Measurements from ENCODE around the gene LRRC23. TPM values are rescaled to one million over a fixed set of nuclear protein-coding genes. Genes with fewer than 3 reads are reported as not detected.

Gene LRRC23
- total RNA-seq, 4 donors from 2014 or later = 3.9 to 7.9 (median 6.2) TPM

GRCh38 chr12:6921539-6921938, 16.9 kb downstream of the LRRC23 start:
- TF ChIP-seq, protein P1, sequence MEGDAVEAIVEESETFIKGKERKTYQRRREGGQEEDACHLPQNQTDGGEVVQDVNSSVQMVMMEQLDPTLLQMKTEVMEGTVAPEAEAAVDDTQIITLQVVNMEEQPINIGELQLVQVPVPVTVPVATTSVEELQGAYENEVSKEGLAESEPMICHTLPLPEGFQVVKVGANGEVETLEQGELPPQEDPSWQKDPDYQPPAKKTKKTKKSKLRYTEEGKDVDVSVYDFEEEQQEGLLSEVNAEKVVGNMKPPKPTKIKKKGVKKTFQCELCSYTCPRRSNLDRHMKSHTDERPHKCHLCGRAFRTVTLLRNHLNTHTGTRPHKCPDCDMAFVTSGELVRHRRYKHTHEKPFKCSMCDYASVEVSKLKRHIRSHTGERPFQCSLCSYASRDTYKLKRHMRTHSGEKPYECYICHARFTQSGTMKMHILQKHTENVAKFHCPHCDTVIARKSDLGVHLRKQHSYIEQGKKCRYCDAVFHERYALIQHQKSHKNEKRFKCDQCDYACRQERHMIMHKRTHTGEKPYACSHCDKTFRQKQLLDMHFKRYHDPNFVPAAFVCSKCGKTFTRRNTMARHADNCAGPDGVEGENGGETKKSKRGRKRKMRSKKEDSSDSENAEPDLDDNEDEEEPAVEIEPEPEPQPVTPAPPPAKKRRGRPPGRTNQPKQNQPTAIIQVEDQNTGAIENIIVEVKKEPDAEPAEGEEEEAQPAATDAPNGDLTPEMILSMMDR (IDR thresholded peaks at IDR 0.05; ENCODE audit: low read depth) = no peak

DNA sequence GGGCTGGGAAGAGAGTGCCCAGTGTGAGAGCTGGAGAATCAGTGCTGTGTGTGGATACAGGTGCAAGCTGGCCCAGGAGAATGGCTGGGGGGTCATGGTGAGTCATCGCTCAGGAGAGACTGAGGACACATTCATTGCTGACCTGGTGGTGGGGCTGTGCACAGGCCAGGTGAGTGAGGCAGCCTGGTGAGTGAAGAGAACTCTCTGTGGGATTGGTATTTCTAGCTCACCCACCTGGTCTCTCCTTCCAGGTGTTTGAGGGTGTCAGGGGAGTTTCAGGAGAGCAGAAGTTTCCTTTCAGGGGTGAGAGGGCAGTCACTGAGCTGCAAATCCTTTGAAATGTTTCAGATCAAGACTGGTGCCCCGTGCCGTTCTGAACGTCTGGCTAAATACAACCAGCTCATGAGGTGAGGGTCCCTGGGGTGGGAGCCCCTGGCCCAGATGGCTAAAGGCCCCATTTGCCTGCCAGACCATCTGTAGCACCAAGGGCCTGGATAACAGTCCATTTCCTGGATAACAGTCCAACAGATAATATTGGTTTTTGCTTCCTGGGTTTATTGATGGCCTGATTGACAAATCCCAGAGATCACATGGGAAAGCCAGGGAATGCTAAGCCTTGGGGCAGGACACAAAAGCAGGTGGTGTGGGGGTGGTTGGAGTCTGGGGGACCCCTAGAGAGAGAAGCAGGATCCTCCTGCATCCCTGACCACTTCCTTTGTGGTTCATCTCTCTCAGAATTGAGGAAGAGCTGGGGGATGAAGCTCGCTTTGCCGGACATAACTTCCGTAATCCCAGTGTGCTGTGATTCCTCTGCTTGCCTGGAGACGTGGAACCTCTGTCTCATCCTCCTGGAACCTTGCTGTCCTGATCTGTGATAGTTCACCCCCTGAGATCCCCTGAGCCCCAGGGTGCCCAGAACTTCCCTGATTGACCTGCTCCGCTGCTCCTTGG, 17.6 kb downstream of the LRRC23 start:
- TF ChIP-seq, protein P1 (IDR thresholded peaks at IDR 0.05; ENCODE audit: low read depth) = no peak

- TF ChIP-seq, protein P1 (IDR thresholded peaks at IDR 0.05; ENCODE audit: low read depth) = no peak
These were observed 18.5 kb downstream of the LRRC23 start for GRCh38 chr12:6923003-6923732.

- TF ChIP-seq, protein P1 (IDR thresholded peaks at IDR 0.05; ENCODE audit: low read depth) = no peak
These were observed 19.2 kb downstream of the LRRC23 start for GRCh38 chr12:6923851-6924250.

GRCh38 chr12:6925239-6925539, 20.6 kb downstream of the LRRC23 start:
- TF ChIP-seq, protein P1 (IDR thresholded peaks at IDR 0.05; ENCODE audit: low read depth) = no peak

GRCh38 chr12:6925540-6926279, 21.1 kb downstream of the LRRC23 start:
- TF ChIP-seq, protein P1 (IDR thresholded peaks at IDR 0.05; ENCODE audit: low read depth) = no peak
